C4-2B (cell line): ENCODE results near the gene FAM8A1.

Source experiments
- H3K27ac ChIP-seq: fragments of 450-650 bp; 2 replicates; pipeline ENCODE4 v1.5.1; 2017
- ZFX ChIP-seq: fragments of 450-650 bp; IDR thresholded peaks from 2 replicates; pipeline ENCODE4 v1.6.1; 2017
- TF ChIP-seq, protein P1 (sequence below): fragments of 450-650 bp; conservative IDR thresholded peaks from 2 replicates; pipeline ENCODE4 v1.5.1; 2017; ENCODE audit warnings: mild to moderate bottlenecking

FAM8A1 gene

GRCh38 chr6:17589406-17590096 lies 10.6 kb upstream of the FAM8A1 start:
- no peak overlapping the region for H3K27ac ChIP-seq

DNA sequence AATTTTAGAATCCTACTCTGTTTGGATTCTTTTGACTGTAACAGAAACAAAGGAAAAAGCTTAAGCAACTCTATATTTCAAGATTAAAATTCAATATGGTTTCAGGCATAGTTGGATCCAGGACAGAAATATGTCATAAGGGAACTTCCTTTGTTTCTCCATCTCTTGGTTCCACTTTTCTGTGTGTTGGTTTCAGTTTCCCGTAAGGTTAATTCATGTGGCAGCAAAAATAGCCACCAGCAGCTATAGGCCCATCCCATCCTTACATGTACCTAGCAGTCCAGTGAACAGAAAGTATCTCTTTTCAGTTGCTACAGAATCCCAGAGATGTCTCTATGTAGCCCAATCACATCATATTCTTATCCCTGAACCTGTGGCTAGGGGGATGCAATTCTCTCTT lies 8.8 kb upstream of the FAM8A1 start:
- TF ChIP-seq, protein P1, sequence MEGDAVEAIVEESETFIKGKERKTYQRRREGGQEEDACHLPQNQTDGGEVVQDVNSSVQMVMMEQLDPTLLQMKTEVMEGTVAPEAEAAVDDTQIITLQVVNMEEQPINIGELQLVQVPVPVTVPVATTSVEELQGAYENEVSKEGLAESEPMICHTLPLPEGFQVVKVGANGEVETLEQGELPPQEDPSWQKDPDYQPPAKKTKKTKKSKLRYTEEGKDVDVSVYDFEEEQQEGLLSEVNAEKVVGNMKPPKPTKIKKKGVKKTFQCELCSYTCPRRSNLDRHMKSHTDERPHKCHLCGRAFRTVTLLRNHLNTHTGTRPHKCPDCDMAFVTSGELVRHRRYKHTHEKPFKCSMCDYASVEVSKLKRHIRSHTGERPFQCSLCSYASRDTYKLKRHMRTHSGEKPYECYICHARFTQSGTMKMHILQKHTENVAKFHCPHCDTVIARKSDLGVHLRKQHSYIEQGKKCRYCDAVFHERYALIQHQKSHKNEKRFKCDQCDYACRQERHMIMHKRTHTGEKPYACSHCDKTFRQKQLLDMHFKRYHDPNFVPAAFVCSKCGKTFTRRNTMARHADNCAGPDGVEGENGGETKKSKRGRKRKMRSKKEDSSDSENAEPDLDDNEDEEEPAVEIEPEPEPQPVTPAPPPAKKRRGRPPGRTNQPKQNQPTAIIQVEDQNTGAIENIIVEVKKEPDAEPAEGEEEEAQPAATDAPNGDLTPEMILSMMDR: no peak
- no peak for TF ChIP-seq ZFX
- H3K27ac ChIP-seq: no peak overlapping the region

More at GRCh38 chr6:17589406-17590096, 10.6 kb upstream of the FAM8A1 start:
- TF ChIP-seq ZFX: no peak
- TF ChIP-seq, protein P1: peak; percentile 31

DNA sequence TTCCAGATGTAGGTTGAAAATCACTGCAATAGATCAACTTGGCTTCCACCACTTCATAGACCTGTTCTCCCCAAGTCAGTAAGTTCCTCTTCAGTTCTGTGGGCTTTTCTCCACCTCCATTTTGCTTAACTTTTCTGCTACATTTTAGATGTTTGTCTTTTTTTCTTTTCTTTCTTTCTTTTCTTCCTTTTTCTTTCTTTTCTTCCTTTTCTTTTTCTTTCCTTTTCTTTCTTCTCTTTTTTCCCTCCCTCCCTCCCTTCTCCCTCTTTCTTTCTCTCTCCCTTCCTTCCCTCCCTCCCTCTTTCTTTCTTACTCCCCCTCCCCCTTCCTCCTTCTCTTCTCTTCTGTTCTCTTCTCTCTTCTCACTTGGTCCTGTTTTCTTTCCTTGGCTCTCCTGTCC lies 6.9 kb upstream of the FAM8A1 start:
- TF ChIP-seq, protein P1: no peak
- TF ChIP-seq ZFX: no peak
- H3K27ac ChIP-seq: no peak overlapping the region

DNA sequence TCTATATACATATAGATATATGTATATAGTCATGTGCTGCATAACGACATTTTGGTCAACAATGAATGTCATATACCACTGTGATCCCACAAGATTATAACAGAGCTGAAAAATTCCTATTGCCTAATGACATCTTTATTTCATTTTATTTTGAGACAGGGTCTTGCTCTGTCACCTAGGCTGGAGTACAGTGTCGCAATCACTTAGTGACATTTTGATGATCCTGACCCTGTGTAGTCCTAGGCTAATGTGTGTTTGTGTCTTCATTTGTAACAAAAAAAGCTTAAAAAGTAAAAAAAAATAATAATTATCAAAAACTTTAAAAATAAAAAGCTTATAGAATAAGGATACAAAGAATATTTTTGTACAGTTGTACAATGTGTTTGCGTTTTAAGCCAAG lies 4.0 kb upstream of the FAM8A1 start:
- TF ChIP-seq, protein P1: no peak
- no peak for TF ChIP-seq ZFX
- no peak overlapping the region for H3K27ac ChIP-seq

GRCh38 chr6:17600527-17601385 lies 654 bp downstream of the FAM8A1 start:
- TF ChIP-seq ZFX: peak; percentile 78
- TF ChIP-seq, protein P1: peak; percentile 9
- H3K27ac ChIP-seq: peak overlapping the region; percentile 93

DNA sequence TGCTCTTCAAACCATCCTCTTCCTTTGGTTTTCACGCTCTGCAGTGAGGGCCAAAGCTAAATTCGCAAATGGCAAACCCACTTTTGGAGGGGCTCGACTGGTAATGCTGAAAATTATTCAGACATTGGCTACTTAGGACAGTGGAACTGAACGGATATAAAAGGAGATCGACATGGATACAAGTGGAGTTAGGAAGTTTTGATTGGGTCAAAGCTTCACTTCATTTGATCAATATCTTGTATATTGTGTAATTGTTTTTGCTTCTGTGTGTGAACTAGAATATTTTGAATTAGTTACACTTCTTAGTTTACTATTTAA lies 1.2 kb downstream of the FAM8A1 start:
- no peak for TF ChIP-seq ZFX
- TF ChIP-seq, protein P1: no peak
- peak overlapping the region; percentile 93 for H3K27ac ChIP-seq

- no peak for TF ChIP-seq ZFX
- TF ChIP-seq, protein P1: no peak
- H3K27ac ChIP-seq: no peak overlapping the region
These were observed 2.8 kb downstream of the FAM8A1 start for GRCh38 chr6:17602888-17603287.
